ACC112 (cell line): Measurements from ENCODE around the gene TNKS1BP1.
A peak's percentile ranks its signal among the peaks of the same experiment; 100 is the strongest.
"Not testable (repeated sequence)": the region's sequence is repeated elsewhere in the genome, so short reads cannot be mapped to it uniquely, and the experiment has no call there.

ENCODE experiments used
- H2AFZ ChIP-seq: fragments of 200-600 bp; sonication (generic); one replicate; pipeline ENCODE4 v1.6.0; 2017; ENCODE audit warnings: antibody characterized with exemption, low read length; ENCODE audit not compliant: unreplicated experiment
- H3K27ac ChIP-seq: fragments of 200-600 bp; sonication (generic); 2 replicates; pipeline ENCODE4 v1.5.1; 2014; ENCODE audit warnings: low read depth, mild to moderate bottlenecking, antibody characterized with exemption, low read length, moderate library complexity
- H3K27me3 ChIP-seq: fragments of 200-600 bp; sonication (generic); 2 replicates; pipeline ENCODE4 v1.6.1; 2014; ENCODE audit warnings: mild to moderate bottlenecking, antibody characterized with exemption, low read length, moderate library complexity, mixed read lengths; ENCODE audit not compliant: insufficient read depth
- H3K36me3 ChIP-seq: fragments of 200-600 bp; sonication (generic); 2 replicates; pipeline ENCODE4 v1.6.1; 2016; ENCODE audit warnings: mild to moderate bottlenecking, antibody characterized with exemption, low read length, moderate library complexity, mixed read lengths; ENCODE audit not compliant: insufficient read depth
- H3K4me1 ChIP-seq: fragments of 200-600 bp; sonication (generic); one replicate; pipeline ENCODE4 v1.6.1; 2016; ENCODE audit warnings: low read length, mixed read lengths; ENCODE audit not compliant: insufficient read depth, unreplicated experiment, control insufficient read depth
- H3K4me3 ChIP-seq: fragments of 200-600 bp; sonication (generic); 2 replicates; pipeline ENCODE4 v1.5.1; 2014; ENCODE audit warnings: mild to moderate bottlenecking, low read depth, low read length
- H3K79me2 ChIP-seq: fragments of 200-600 bp; sonication (generic); one replicate; pipeline ENCODE4 v1.6.0; 2016; ENCODE audit warnings: low read length; ENCODE audit not compliant: control insufficient read depth, unreplicated experiment, insufficient read depth

Gene TNKS1BP1

DNA sequence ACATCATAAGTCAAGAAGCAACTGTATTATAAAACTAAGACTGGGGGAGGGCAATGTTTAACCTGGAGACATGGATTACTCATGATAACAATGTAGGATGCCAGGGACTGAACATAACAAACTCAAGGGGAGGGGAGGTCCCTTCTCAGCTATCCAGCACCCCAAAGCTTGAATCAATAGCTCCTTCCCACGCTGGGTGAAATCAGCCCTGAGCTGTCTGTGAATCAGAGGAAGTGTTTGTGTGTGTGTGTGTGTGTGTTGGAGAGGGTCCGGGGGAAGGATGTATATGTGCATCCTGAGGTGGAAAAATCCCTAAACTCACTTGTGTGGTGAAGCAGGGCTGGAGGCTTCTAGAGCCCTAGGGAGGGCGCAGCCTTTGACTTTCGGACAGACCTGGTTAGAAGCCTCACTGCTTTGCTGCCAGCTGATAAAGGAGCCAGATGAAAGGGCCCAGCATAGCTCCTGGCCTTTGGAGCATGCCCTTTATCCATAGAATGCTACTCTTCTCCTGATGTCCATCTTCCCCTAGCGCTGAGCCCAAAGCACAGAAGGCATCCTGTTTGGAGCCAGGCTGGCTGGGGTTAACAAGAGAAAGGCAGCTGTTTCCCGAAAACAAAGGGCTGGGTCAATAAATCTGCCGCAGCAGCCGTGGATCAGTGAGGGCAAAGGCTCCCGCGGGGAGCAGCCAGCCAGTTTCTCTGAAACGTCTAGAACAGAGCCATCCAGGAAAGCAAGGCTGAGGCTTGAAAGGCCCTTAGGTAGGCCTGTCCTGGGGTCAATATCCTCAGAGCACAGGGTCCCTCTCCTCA, 35.8 kb downstream of the TNKS1BP1 start:
- H3K27ac ChIP-seq, result peak overlapping the region; percentile 87
- H2AFZ ChIP-seq, result peak overlapping the region; percentile 79
- H3K36me3 ChIP-seq, result no peaks in the 10 kb centered on the region
- H3K79me2 ChIP-seq, result no peaks in the 10 kb centered on the region
- H3K4me1 ChIP-seq, result peaks cover 37% of the 10 kb centered on the region
- H3K27me3 ChIP-seq, result no peaks in the 10 kb centered on the region
- peak overlapping the region; percentile 17; the same call in 1 of the 2 replicates for H3K4me3 ChIP-seq

DNA sequence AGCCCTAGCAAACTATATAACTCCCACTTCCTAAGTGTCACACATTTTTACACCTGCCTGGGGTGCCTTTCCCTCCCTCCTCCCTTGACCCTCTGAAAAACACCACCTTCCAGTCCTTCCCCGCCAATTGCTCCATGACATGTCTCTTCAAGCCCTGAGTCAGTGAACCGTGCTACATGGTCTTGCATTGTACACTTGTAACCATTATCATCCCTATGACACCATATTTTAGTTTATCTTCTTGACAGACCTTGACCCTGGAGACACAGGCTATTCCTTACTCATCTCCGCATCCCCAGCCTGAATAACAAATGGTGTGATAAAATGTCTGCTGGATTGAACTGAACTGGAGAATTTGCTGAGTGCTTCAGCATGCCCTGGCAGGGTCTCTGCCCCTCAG, 36.9 kb downstream of the TNKS1BP1 start:
- no peak overlapping the region for H2AFZ ChIP-seq
- H3K4me3 ChIP-seq, result no peak overlapping the region
- H3K27ac ChIP-seq, result peak overlapping the region; percentile 81
- no peaks in the 10 kb centered on the region for H3K36me3 ChIP-seq
- H3K27me3 ChIP-seq, result no peaks in the 10 kb centered on the region
- peaks cover 31% of the 10 kb centered on the region for H3K4me1 ChIP-seq
- H3K79me2 ChIP-seq, result no peaks in the 10 kb centered on the region

DNA sequence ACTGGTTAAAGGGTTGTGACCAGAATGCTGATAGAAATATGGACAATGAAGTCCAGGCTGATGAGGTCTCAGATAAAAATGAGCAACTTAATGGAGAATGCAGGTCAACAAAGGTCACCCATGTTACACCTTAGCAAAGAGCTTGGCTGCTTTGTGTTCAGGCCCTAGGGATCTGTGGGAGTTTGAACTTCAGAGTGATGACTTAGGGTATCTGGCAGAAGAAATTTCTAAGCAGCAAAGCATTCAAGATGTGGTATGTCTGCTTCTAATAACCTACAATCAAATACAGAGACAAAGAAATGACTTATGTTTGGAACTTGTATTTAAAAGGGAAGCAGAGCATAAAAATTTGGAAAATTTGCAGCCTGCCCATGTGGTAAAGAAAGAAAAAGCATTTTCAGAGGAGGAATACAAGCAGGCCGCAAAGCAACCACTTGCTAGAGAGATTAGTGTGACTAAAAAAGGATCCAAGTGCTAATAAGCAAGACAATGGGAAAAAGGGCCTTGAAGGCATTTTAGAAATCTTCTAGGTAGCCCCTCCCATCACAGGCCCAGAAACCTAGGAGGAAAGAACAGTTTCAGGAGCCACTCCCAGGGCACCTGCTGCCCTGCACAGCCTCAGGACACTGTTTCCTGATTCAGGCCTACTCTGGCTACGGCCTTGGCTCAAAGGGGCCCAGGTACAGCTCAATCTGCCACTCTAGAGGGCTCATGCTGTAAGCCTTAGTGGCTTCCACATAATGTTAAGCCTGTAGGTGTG, 41.3 kb downstream of the TNKS1BP1 start:
- no peak overlapping the region for H3K27ac ChIP-seq

DNA sequence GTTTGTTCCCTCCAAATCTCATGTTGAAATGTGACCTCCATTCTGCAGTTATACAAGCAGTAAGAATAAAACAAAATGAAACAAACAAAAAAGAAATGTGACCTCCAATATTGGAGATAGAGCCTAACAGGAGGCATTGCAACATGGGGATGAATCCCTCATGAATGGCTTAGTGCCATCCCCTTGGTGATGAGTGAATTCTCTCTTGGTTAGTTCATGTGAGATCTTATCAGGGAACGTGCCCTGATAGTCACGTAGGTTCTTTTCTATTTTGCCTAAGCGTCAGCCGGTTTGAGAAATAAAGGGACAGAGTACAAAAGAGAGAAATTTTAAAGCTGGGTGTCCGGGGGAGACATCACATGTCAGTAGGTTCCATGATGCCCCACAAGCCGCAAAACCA, 43.2 kb downstream of the TNKS1BP1 start:
- not testable (repeated sequence) for H3K79me2 ChIP-seq

More for the DNA sequence above, 41.3 kb downstream of the TNKS1BP1 start:
- Histone ChIP-seq H3K79me2 (no peaks in the 10 kb centered on the region), H3K4me3 (no peak overlapping the region), H3K4me1 (peaks cover 26% of the 10 kb centered on the region), H3K36me3 (no peaks in the 10 kb centered on the region), H3K27me3 (no peaks in the 10 kb centered on the region), H2AFZ (no peak overlapping the region)

DNA sequence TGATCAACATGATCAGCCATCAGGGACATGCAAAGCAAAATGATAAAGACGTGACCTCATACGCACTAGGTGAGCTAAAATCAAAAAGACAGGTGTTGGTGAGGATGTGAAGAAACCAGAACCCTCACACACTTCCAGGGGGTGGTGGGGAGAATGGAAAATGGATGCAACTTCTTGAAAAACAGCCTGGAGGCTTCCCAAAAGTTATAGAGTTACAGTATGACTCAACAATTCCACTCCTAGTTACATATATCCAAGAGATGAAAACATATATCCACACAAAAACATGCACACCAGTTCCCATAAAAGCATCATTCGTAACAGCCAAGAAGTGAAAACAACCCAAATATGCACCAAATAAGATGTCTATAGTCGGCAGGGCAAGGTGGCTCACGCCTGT, 45.6 kb downstream of the TNKS1BP1 start:
- peaks cover 46% of the 10 kb centered on the region for H3K4me1 ChIP-seq
- no peaks in the 10 kb centered on the region for H3K79me2 ChIP-seq
- no peak overlapping the region for H2AFZ ChIP-seq
- peak overlapping the region; percentile 28; the same call in 1 of the 2 replicates for H3K4me3 ChIP-seq
- H3K27ac ChIP-seq, result peak overlapping the region; percentile 83
- no peaks in the 10 kb centered on the region for H3K36me3 ChIP-seq
- no peaks in the 10 kb centered on the region for H3K27me3 ChIP-seq

More for the DNA sequence above, 43.2 kb downstream of the TNKS1BP1 start:
- not testable (repeated sequence) for H3K27ac ChIP-seq, H2AFZ ChIP-seq, H3K4me3 ChIP-seq, H3K27me3 ChIP-seq, H3K36me3 ChIP-seq
- H3K4me1 ChIP-seq, result peaks cover 38% of the 10 kb centered on the region

DNA sequence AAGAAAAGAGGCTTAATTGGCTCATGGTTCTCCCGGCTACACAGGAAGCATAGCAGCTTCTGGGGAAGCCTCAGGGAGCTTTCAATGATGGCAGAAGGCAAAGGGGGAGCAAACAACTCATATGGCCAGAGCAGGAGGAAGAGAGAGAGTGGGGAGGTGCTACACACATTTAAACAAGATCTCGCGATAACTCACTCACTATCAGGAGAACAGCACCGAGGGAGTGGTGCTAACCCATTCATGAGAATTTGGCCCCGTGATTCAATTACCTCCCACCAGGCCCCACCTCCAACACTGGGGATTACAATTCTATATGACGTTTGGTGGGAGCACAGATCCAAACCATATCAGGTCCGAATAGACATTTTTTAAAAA, 46.0 kb downstream of the TNKS1BP1 start:
- Histone ChIP-seq H2AFZ (no peak overlapping the region), H3K4me1 (peaks cover 46% of the 10 kb centered on the region), H3K36me3 (no peaks in the 10 kb centered on the region), H3K4me3 (peak overlapping the region; percentile 28; the same call in 1 of the 2 replicates), H3K79me2 (no peaks in the 10 kb centered on the region), H3K27me3 (no peaks in the 10 kb centered on the region), H3K27ac (peak overlapping the region; percentile 83)

DNA sequence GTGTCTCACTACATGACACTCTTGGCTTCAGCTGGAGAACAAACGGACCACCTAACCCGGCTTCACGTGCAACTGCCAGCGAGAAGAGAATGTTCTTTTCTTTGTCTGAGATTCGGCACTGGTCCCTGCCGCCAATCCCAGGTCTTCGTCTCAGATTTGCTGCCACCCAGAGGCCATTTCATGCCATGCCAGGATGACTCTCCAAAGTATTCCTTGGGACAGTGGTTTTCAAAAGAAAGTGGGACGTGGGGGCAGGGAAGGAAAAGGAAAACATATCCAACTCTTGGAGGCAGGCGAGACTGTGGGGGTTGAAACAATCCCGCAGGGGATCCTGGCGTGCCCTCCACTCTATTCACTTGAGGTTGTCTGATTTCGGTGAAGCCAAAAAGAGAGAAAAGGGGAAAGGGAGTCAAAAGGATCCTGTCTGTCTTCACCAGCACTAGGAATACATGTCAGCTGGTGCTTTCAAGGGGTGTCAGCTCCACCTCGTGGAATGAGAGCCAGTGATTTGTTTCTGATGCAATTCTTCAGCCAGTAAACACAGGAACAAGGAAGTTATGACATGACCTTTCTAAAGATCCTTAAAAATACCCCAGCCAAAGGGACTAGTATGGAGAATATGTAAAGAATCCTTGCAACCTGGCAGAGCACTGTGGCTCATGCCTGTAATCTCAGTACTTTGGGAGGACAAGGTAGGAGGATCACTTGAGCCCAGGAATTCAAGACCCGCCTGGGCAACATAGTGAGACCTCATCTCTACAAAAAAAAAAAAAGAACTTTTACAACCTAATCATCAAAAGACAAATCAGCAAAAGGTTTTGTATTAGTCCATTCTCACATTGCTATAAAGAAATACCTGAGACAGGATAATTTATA, 46.7 kb downstream of the TNKS1BP1 start:
- Histone ChIP-seq H3K4me1 (peaks cover 46% of the 10 kb centered on the region), H3K4me3 (peak overlapping the region; percentile 67), H3K27ac (peak overlapping the region; percentile 83), H3K36me3 (no peaks in the 10 kb centered on the region), H3K79me2 (no peaks in the 10 kb centered on the region), H2AFZ (peak overlapping the region; percentile 93), H3K27me3 (no peaks in the 10 kb centered on the region)

DNA sequence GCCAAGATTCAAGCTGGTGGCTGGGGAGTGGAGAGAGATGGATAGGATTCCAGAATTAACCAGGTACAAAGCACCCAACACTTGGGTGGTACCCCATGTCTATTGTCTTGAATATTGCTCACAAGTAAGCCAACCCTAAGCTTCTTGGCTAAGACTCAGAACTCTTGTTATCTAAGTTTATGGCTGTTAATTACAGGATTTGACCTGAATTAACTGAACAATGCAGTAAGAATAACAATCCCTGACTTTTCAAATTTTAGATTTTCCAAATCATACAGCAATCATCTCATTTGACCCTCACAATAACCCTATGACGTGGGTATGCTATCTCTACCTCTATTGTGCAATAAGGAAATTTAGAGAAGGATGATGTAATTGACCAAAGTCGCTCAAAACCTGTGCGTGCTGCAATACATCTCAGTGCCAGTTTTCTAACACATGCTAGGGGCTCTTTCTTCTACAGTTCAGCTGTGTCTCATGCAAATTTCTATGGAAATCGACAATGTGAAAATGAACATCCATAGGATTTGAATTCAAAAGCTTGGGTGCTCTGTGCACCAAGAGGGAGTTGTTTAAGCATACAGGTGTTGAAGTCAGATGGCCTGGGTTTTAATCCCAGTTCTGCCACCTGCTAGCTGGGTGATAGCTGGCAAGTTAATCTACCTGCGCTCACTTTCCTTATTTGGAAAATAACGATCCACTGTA, 47.6 kb downstream of the TNKS1BP1 start:
- H3K27me3 ChIP-seq, result no peaks in the 10 kb centered on the region
- peaks cover 46% of the 10 kb centered on the region for H3K4me1 ChIP-seq
- peak overlapping the region; percentile 90 for H2AFZ ChIP-seq
- H3K4me3 ChIP-seq, result peak overlapping the region; percentile 67
- no peaks in the 10 kb centered on the region for H3K79me2 ChIP-seq
- peak overlapping the region; percentile 83; the same call in 1 of the 2 replicates for H3K27ac ChIP-seq
- H3K36me3 ChIP-seq, result no peaks in the 10 kb centered on the region

DNA sequence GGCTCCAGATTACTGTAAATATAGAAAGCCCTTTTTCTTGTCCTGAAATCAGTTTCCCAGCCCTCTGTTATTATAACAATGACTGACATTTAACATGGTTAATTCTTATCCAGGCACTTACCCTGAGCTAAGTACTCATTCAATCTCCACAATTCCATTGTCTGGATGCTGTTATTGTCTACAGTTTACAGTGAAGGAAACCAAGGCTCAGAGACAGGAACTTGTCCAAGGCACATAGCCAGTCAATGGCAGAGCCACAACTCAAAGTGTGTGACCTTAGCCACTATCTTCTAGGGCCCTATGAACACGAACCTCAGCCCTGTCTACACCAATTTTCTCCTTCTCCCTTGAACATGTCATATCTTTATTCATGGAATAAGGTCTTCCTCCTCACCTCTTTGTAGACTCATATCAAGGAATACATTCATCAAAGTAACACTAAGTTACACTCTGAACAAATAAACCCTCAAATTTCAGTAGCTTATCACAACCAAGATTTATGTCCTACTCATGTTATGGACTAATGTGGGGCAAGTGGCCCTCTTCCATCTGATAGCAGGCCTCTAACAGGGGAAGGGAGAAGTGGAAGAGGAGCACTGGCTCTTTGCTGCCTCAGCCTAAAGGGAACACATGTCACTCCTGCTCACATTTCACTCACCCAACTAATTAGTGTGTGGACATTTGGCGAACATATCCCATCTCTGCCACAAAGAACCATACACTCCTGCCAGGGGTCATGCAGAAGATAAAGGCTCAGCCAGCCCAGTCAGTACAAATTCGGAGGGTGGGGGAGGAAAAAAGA, 48.4 kb downstream of the TNKS1BP1 start:
- Histone ChIP-seq H3K79me2 (no peaks in the 10 kb centered on the region), H3K4me1 (peaks cover 46% of the 10 kb centered on the region), H3K27me3 (no peaks in the 10 kb centered on the region), H3K27ac (no peak overlapping the region), H3K4me3 (no peak overlapping the region), H3K36me3 (no peaks in the 10 kb centered on the region), H2AFZ (no peak overlapping the region)
